Erythroblast (primary cell): ENCODE measurements around the gene THSD8.
"Not testable (repeated sequence)": the region's sequence is repeated elsewhere in the genome, so short reads cannot be mapped to it uniquely, and the experiment has no call there.

Experiments used
- DNase-seq, 2 experiments: peaks; one replicate each; lab custom pipeline; 2025; lab: John Stamatoyannopoulos, UW
- GATA1 ChIP-seq: IDR thresholded peaks from 2 replicates; pipeline ENCODE4 v1.6.1; 2011; ENCODE audit warnings: low read depth, mild to moderate bottlenecking, control low read depth, low read length, moderate library complexity
- POLR2A ChIP-seq: IDR thresholded peaks from 2 replicates; pipeline ENCODE4 v1.6.1; 2011; ENCODE audit warnings: mild to moderate bottlenecking, low read length

The THSD8 gene

GRCh38 chr19:12802267-12803106 is 618 bp downstream of the THSD8 start:
- DNase-seq = no peak
- TF ChIP-seq GATA1 (no peak), POLR2A (no peak)

- TF ChIP-seq GATA1 = no peak
- no peak for TF ChIP-seq POLR2A
- DNase-seq = no peak
Observed at GRCh38 chr19:12804051-12804450, 2.2 kb downstream of the THSD8 start.

- DNase-seq = peak; percentile 93 to 95
Observed at GRCh38 chr19:12806242-12807081, 4.6 kb downstream of the THSD8 start, which contains the start of gene RNASEH2A. RNASEH2A (plus strand) TSS chr19:12806584; CDS start chr19:12806674, 90 bp downstream.

GRCh38 chr19:12815088-12815487 is 13.2 kb downstream of the THSD8 start:
- DNase-seq = no peak
- TF ChIP-seq GATA1 (no peak), POLR2A (no peak)

More at GRCh38 chr19:12806242-12807081, 4.6 kb downstream of the THSD8 start, which contains the start of gene RNASEH2A:
- no peak for TF ChIP-seq GATA1
- peak; percentile 72 for TF ChIP-seq POLR2A

GRCh38 chr19:12817188-12817587 is 15.3 kb downstream of the THSD8 start:
- DNase-seq = not testable (repeated sequence)

- not testable (repeated sequence) for DNase-seq
Observed at GRCh38 chr19:12817810-12818209, 15.9 kb downstream of the THSD8 start.

GRCh38 chr19:12821761-12822160 is 19.9 kb downstream of the THSD8 start:
- DNase-seq = no peak
- TF ChIP-seq GATA1 (no peak), POLR2A (no peak)

- no peak for TF ChIP-seq POLR2A
- no peak for TF ChIP-seq GATA1
- DNase-seq = peak; percentile 44 to 55
Observed at GRCh38 chr19:12825254-12826131, 23.6 kb downstream of the THSD8 start.

GRCh38 chr19:12828494-12828893 is 26.6 kb downstream of the THSD8 start:
- TF ChIP-seq GATA1 (no peak), POLR2A (no peak)
- peak; percentile 58 to 67 for DNase-seq

GRCh38 chr19:12833418-12833737 is 31.5 kb downstream of the THSD8 start:
- TF ChIP-seq POLR2A (no peak), GATA1 (no peak)
- no peak for DNase-seq

GRCh38 chr19:12833738-12834565 is 32.1 kb downstream of the THSD8 start:
- TF ChIP-seq POLR2A (no peak), GATA1 (no peak)
- DNase-seq = peak; percentile 72 to 84

- DNase-seq = peak; percentile 29 to 44
- no peak for TF ChIP-seq GATA1
- TF ChIP-seq POLR2A = no peak
Observed at GRCh38 chr19:12834566-12834943, 32.7 kb downstream of the THSD8 start, which contains the start of gene RTBDN. RTBDN (minus strand) TSS chr19:12834579; CDS start chr19:12829979, 4,600 bp downstream.
